Neural progenitor cell (in vitro differentiated cells): Measurements from ENCODE around the gene CEBPB. TPM values are rescaled to one million over a fixed set of nuclear protein-coding genes. Genes with fewer than 3 reads are reported as not detected.
A peak's percentile ranks its signal among the peaks of the same experiment; 100 is the strongest.
"Not testable (repeated sequence)": the region's sequence is repeated elsewhere in the genome, so short reads cannot be mapped to it uniquely, and the experiment has no call there.

Experiments used
- DNase-seq: peaks from one replicate; pipeline ENCODE4 v3.0.0-alpha.2; 2016; ENCODE audit warnings: low spot score
- H2AFZ ChIP-seq: fragments of 200-600 bp; sonication (generic); replicated peaks from 2 replicates; pipeline ENCODE4 v1.6.1; 2016; ENCODE audit warnings: antibody characterized with exemption
- H3F3A ChIP-seq: fragments of 200-600 bp; sonication (generic); 2 replicates; pipeline ENCODE4 v1.6.1; 2016; ENCODE audit warnings: antibody characterized with exemption, low read depth
- H3K27ac ChIP-seq: fragments of 200-600 bp; sonication (generic); 2 replicates; pipeline ENCODE4 v1.5.1; 2016; ENCODE audit warnings: mild to moderate bottlenecking
- H3K27me3 ChIP-seq: fragments of 200-600 bp; sonication (generic); 2 replicates; pipeline ENCODE4 v1.6.1; 2016; ENCODE audit warnings: mild to moderate bottlenecking, moderate library complexity
- H3K36me3 ChIP-seq: fragments of 200-600 bp; sonication (generic); 2 replicates; pipeline ENCODE4 v1.5.1; 2016
- H3K4me1 ChIP-seq: fragments of 200-600 bp; sonication (generic); 2 replicates; pipeline ENCODE4 v1.6.1; 2016; ENCODE audit warnings: mixed run types
- H3K4me2 ChIP-seq: fragments of 200-600 bp; sonication (generic); 2 replicates; pipeline ENCODE4 v1.6.1; 2016
- H3K4me3 ChIP-seq: fragments of 200-600 bp; sonication (generic); 2 replicates; pipeline ENCODE4 v1.5.1; 2016
- H3K79me2 ChIP-seq: fragments of 200-600 bp; sonication (generic); 2 replicates; pipeline ENCODE4 v1.6.1; 2016; ENCODE audit warnings: low read depth
- H3K9ac ChIP-seq: fragments of 200-600 bp; sonication (generic); 2 replicates; pipeline ENCODE4 v1.6.1; 2016
- H3K9me3 ChIP-seq: fragments of 200-600 bp; sonication (generic); 2 replicates; pipeline ENCODE4 v1.5.1; 2016; ENCODE audit warnings: low read depth
- H4K20me1 ChIP-seq: fragments of 200-600 bp; sonication (generic); 2 replicates; pipeline ENCODE4 v1.6.1; 2016; ENCODE audit warnings: low read depth
- H3K27ac Mint-ChIP-seq: 3 replicates; pipeline ENCODE4 v1.8.0; 2021; ENCODE audit warnings: mixed read lengths
- H3K27me3 Mint-ChIP-seq: 2 replicates; pipeline ENCODE4 v1.8.0; 2022; ENCODE audit warnings: low read depth, mild to moderate bottlenecking, inconsistent platforms, moderate library complexity, mixed read lengths; ENCODE audit not compliant: insufficient read depth
- H3K36me3 Mint-ChIP-seq: 3 replicates; pipeline ENCODE4 v1.8.0; 2021; ENCODE audit warnings: mixed read lengths
- H3K4me1 Mint-ChIP-seq: 3 replicates; pipeline ENCODE4 v1.8.0; 2021; ENCODE audit warnings: mixed read lengths
- H3K4me3 Mint-ChIP-seq: 3 replicates; pipeline ENCODE4 v1.8.0; 2021; ENCODE audit warnings: mild to moderate bottlenecking, moderate library complexity, mixed read lengths
- H3K9me3 Mint-ChIP-seq: 3 replicates; pipeline ENCODE4 v1.8.0; 2020; ENCODE audit warnings: mixed read lengths
- CTCF ChIP-seq: fragments of 200-600 bp; sonication (generic); IDR thresholded peaks from 2 replicates; pipeline ENCODE4 v1.5.1; 2017; ENCODE audit warnings: antibody characterized with exemption, mild to moderate bottlenecking
- EZH2 ChIP-seq: fragments of 200-600 bp; sonication (generic); IDR thresholded peaks from 2 replicates; pipeline ENCODE4 v1.6.1; 2017; ENCODE audit warnings: antibody characterized with exemption, mild to moderate bottlenecking, moderate library complexity
- EZH2phosphoT487 ChIP-seq: fragments of 200-600 bp; sonication (generic); IDR thresholded peaks from 2 replicates; pipeline ENCODE4 v1.6.1; 2017; ENCODE audit warnings: antibody characterized with exemption
- total RNA-seq: library from RNA; depleted of rRNA; stranded (reverse); fragments of >200 nt; gene quantifications from 2 replicates; pipeline ENCODE4 v1.2.3, GENCODE V29; 2015; ENCODE audit warnings: low replicate concordance

CEBPB gene
- total RNA-seq, 1 donor from 2014 or later, result 1.8 TPM

GRCh38 chr20:50153500-50154377 lies 36.9 kb upstream of the CEBPB start, which contains the start of gene PEDS1:
TSS of gene PEDS1 (minus strand) at chr20:50153723. CDS start at chr20:50153637, 86 bp downstream.
- H3K9me3 ChIP-seq, result no peaks in the 10 kb centered on the region

GRCh38 chr20:50161494-50161893 lies 29.1 kb upstream of the CEBPB start:
- not testable (repeated sequence) for H3K27me3 Mint-ChIP-seq, H3K27ac Mint-ChIP-seq, H3K36me3 ChIP-seq, H3K36me3 Mint-ChIP-seq, H3K4me3 Mint-ChIP-seq, DNase-seq, H3K79me2 ChIP-seq, H3K9me3 ChIP-seq, H3K9ac ChIP-seq, H3K4me1 ChIP-seq, H3K27ac ChIP-seq, H3K9me3 Mint-ChIP-seq, H3K4me3 ChIP-seq, H3K4me2 ChIP-seq, H2AFZ ChIP-seq, H4K20me1 ChIP-seq, H3K27me3 ChIP-seq
- peaks cover 15% of the 10 kb centered on the region for H3F3A ChIP-seq
- H3K4me1 Mint-ChIP-seq, result peaks cover 29% of the 10 kb centered on the region

More at GRCh38 chr20:50153500-50154377, 36.9 kb upstream of the CEBPB start, which contains the start of gene PEDS1:
- Histone ChIP-seq H3K9ac (peak within 1 kb of the TSS; percentile 80), H3K4me2 (peak within 1 kb of the TSS; percentile 98), H3K4me1 (peaks cover 10% of the 10 kb centered on the region), H3K27me3 (no peaks in the 10 kb centered on the region), H2AFZ (peak within 1 kb of the TSS; percentile 83), H3K4me3 (peak within 1 kb of the TSS; percentile 86), H3F3A (peaks cover 7% of the 10 kb centered on the region), H4K20me1 (peaks cover 10% of the 10 kb centered on the region), H3K27ac (no peak within 1 kb of the TSS), H3K79me2 (peaks cover 25% of the 10 kb centered on the region), H3K36me3 (no peaks in the 10 kb centered on the region)
- Mint-ChIP-seq H3K4me3 (peak within 1 kb of the TSS; percentile 90), H3K27ac (peak within 1 kb of the TSS; percentile 11), H3K27me3 (peaks cover 4% of the 10 kb centered on the region), H3K4me1 (peaks cover 33% of the 10 kb centered on the region), H3K36me3 (peaks cover 6% of the 10 kb centered on the region), H3K9me3 (no peaks in the 10 kb centered on the region)
- peak; percentile 97 for DNase-seq
- peak; percentile 17 for TF ChIP-seq CTCF
- no peak for TF ChIP-seq EZH2phosphoT487
- TF ChIP-seq EZH2, result peak; percentile 26

- no peak overlapping the region for H3K4me3 ChIP-seq
- H3K27ac Mint-ChIP-seq, result peak overlapping the region; percentile 91
- H3K27me3 ChIP-seq, result no peaks in the 10 kb centered on the region
- H3K9me3 Mint-ChIP-seq, result peaks cover 2% of the 10 kb centered on the region
- peaks cover 9% of the 10 kb centered on the region for H3K4me1 ChIP-seq
- peaks cover 7% of the 10 kb centered on the region for H3K27me3 Mint-ChIP-seq
- no peaks in the 10 kb centered on the region for H4K20me1 ChIP-seq
- DNase-seq, result no peak
- no peaks in the 10 kb centered on the region for H3K79me2 ChIP-seq
- H3K9me3 ChIP-seq, result no peaks in the 10 kb centered on the region
- peak overlapping the region; percentile 10 for H3K4me3 Mint-ChIP-seq
- H3F3A ChIP-seq, result peaks cover 18% of the 10 kb centered on the region
- H3K9ac ChIP-seq, result no peak overlapping the region
- peaks cover 37% of the 10 kb centered on the region for H3K4me1 Mint-ChIP-seq
- no peak overlapping the region for H2AFZ ChIP-seq
- no peak overlapping the region for H3K27ac ChIP-seq
- H3K36me3 Mint-ChIP-seq, result no peaks in the 10 kb centered on the region
- H3K36me3 ChIP-seq, result no peaks in the 10 kb centered on the region
- TF ChIP-seq CTCF, result no peak
- no peak for TF ChIP-seq EZH2phosphoT487
- TF ChIP-seq EZH2, result no peak
- no peak overlapping the region for H3K4me2 ChIP-seq
Measured at GRCh38 chr20:50163570-50164317, 26.9 kb upstream of the CEBPB start.
